CD4-positive, alpha-beta memory T cell (primary cell): ENCODE results near the gene RTP2. TPM values are rescaled to one million over a fixed set of nuclear protein-coding genes. Genes with fewer than 3 reads are reported as not detected.
A peak's percentile ranks its signal among the peaks of the same experiment; 100 is the strongest.

Experiments
- CTCF ChIA-PET: fragments of 350-600 bp; sonication (Branson Sonifier 250); formaldehyde crosslinking; loops from one replicate; lab custom pipeline; 2021; ENCODE audit warnings: inconsistent platforms; ENCODE audit not compliant: partially characterized antibody; lab: Charles Lee
- POLR2A ChIA-PET: fragments of 350-600 bp; sonication (Branson Sonifier 250); formaldehyde crosslinking; loops from one replicate; lab custom pipeline; 2021; ENCODE audit not compliant: partially characterized antibody; lab: Charles Lee
- DNase-seq, 5 donors: peaks; one replicate each; pipeline versions ENCODE4 v3.0.0 to v3.0.0-alpha.2; 2020 to 2022; ENCODE audit warnings: mixed read lengths in 1 of 5
- H3K27ac ChIP-seq: one replicate; pipeline ENCODE4 v1.7.0; 2013; ENCODE audit warnings: low read depth, low read length
- H3K27me3 ChIP-seq: 2 replicates; pipeline ENCODE4 v1.7.0; 2013; ENCODE audit warnings: mild to moderate bottlenecking, low read length, moderate library complexity; ENCODE audit not compliant: insufficient read depth
- H3K36me3 ChIP-seq: 2 replicates; pipeline ENCODE4 v1.7.0; 2013; ENCODE audit warnings: mild to moderate bottlenecking, low read length, moderate library complexity; ENCODE audit not compliant: insufficient read depth
- H3K4me1 ChIP-seq: 2 replicates; pipeline ENCODE4 v1.7.0; 2013; ENCODE audit warnings: mild to moderate bottlenecking, low read length, moderate library complexity; ENCODE audit not compliant: insufficient read depth
- H3K4me3 ChIP-seq, 2 donors: one replicate each; pipeline ENCODE4 v1.7.0; 2013; ENCODE audit warnings: low read length in 2 of 2, mild to moderate bottlenecking in 1 of 2
- H3K9me3 ChIP-seq, 2 donors: one replicate each; pipeline ENCODE4 v1.7.0; 2013; ENCODE audit warnings: low read length in 2 of 2, control low read depth in 1 of 2; ENCODE audit not compliant: control insufficient read depth in 1 of 2
- H3K27ac Mint-ChIP-seq, 7 donors: one replicate each; pipeline ENCODE4 v1.8.0; 2020 to 2021; ENCODE audit warnings: mixed read lengths in 7 of 7, mild to moderate bottlenecking in 6 of 7, inconsistent platforms in 3 of 7, moderate library complexity in 3 of 7
- H3K27me3 Mint-ChIP-seq, 2 donors: one replicate each; pipeline ENCODE4 v1.8.0; 2020 to 2021; ENCODE audit warnings: mixed read lengths in 2 of 2
- H3K36me3 Mint-ChIP-seq, 2 donors: one replicate each; pipeline ENCODE4 v1.8.0; 2020 to 2021; ENCODE audit warnings: mixed read lengths in 2 of 2, inconsistent platforms in 1 of 2, mild to moderate bottlenecking in 1 of 2
- H3K4me1 Mint-ChIP-seq, 4 donors: one replicate each; pipeline ENCODE4 v1.8.0; 2020 to 2021; ENCODE audit warnings: mixed read lengths in 4 of 4, mild to moderate bottlenecking in 1 of 4
- H3K4me3 Mint-ChIP-seq, 8 donors: one replicate each; pipeline ENCODE4 v1.8.0; 2020 to 2021; ENCODE audit warnings: mixed read lengths in 8 of 8, mild to moderate bottlenecking in 7 of 8, moderate library complexity in 6 of 8, inconsistent platforms in 3 of 8
- H3K9me3 Mint-ChIP-seq, 8 donors: one replicate each; pipeline ENCODE4 v1.8.0; 2020 to 2021; ENCODE audit warnings: mixed read lengths in 8 of 8, mild to moderate bottlenecking in 5 of 8, inconsistent platforms in 3 of 8, moderate library complexity in 1 of 8
- intact Hi-C: fragments of 100-400 bp; cut with micrococcal nuclease; formaldehyde crosslinking; loops from one replicate; pipeline ENCODE4 v1.15.1; 2023
- polyA plus RNA-seq, 2 donors: library from polyadenylated mRNA; unstranded; fragments of 300-500 nt; fragmentation: Illumina TruSeq; gene quantifications; one replicate each; pipeline ENCODE4 v1.2.3, GENCODE V29; 2021
- total RNA-seq, 2 experiments: library from RNA; stranded (reverse); gene quantifications; one replicate each; pipeline ENCODE4 v1.2.3, GENCODE V29; 2021

The RTP2 gene
- total and polyA plus RNA-seq, 4 experiments from 2014 or later = not detected

GRCh38 chr3:187746059-187746441 is 43.7 kb upstream of the RTP2 start:
- peak overlapping the region; percentile 95 to 99 (median 96) for H3K4me3 Mint-ChIP-seq
- Histone ChIP-seq H3K36me3 (no peaks in the 10 kb centered on the region), H3K27me3 (no peaks in the 10 kb centered on the region), H3K4me1 (peaks cover 50% of the 10 kb centered on the region), H3K27ac (peak overlapping the region; percentile 82), H3K4me3 (peak overlapping the region; percentile 50 to 71), H3K9me3 (no peaks in the 10 kb centered on the region)
- no peak for DNase-seq
- H3K9me3 Mint-ChIP-seq = no peaks in the 10 kb centered on the region
- H3K27ac Mint-ChIP-seq = peak overlapping the region; percentile 99
- peaks cover 25 to 74% (median 54%) of the 10 kb centered on the region in 4 donors for H3K4me1 Mint-ChIP-seq
- intact Hi-C loops = loop anchor here (5.0 to 10.0 kb wide), 3 partner anchors 211 to 739 kb away; no protein-coding TSS in a partner anchor
- ChIA-PET POLR2A (interaction anchor here (0.8 to 4.5 kb wide), 33 partner anchors 10 to 1398 kb away, joined by 3 to 29 read pairs (median 5); partner anchors contain the start of gene LPP), CTCF (interaction anchor here (1.0 to 8.9 kb wide), 22 partner anchors 10 to 1398 kb away, joined by 3 to 132 read pairs (median 5); no protein-coding TSS in a partner anchor)
- peaks cover 0 to 20% of the 10 kb centered on the region in 2 donors for H3K36me3 Mint-ChIP-seq
- no peaks in the 10 kb centered on the region for H3K27me3 Mint-ChIP-seq

GRCh38 chr3:187745201-187746058 is 43.1 kb upstream of the RTP2 start, which contains the start of gene BCL6:
Gene BCL6, minus strand, starts transcription at chr3:187745468. Its CDS starts 11,775 bp downstream, at chr3:187733693.
- peaks cover 0 to 20% of the 10 kb centered on the region in 2 donors for H3K36me3 Mint-ChIP-seq
- Histone ChIP-seq H3K4me3 (peak within 1 kb of the TSS; percentile 71 to 98), H3K4me1 (peaks cover 53% of the 10 kb centered on the region), H3K27me3 (no peaks in the 10 kb centered on the region), H3K36me3 (no peaks in the 10 kb centered on the region), H3K9me3 (no peaks in the 10 kb centered on the region), H3K27ac (peak within 1 kb of the TSS; percentile 82)
- peak within 1 kb of the TSS; percentile 95 to 99 (median 96) for H3K4me3 Mint-ChIP-seq
- ChIA-PET CTCF (interaction anchor here (0.6 to 8.9 kb wide), 26 partner anchors 10 to 1403 kb away, joined by 3 to 132 read pairs (median 4); no protein-coding TSS in a partner anchor), POLR2A (interaction anchor here (0.5 to 4.5 kb wide), 44 partner anchors 9 to 1579 kb away, joined by 3 to 29 read pairs (median 4); partner anchors contain the start of gene LPP)
- DNase-seq = peak; percentile 92 to 95 (median 94)
- intact Hi-C loops = loop anchor here (1.0 to 10.0 kb wide), 6 partner anchors 32 to 739 kb away; partner anchors contain the start of gene LPP
- no peaks in the 10 kb centered on the region for H3K27me3 Mint-ChIP-seq
- no peaks in the 10 kb centered on the region for H3K9me3 Mint-ChIP-seq
- H3K4me1 Mint-ChIP-seq = peaks cover 24 to 74% (median 52%) of the 10 kb centered on the region in 4 donors
- H3K27ac Mint-ChIP-seq = peak within 1 kb of the TSS; percentile 99

GRCh38 chr3:187744169-187745151 is 42.1 kb upstream of the RTP2 start:
- Histone ChIP-seq H3K36me3 (no peaks in the 10 kb centered on the region), H3K27me3 (no peaks in the 10 kb centered on the region), H3K4me3 (peak overlapping the region; percentile 71 to 98), H3K4me1 (peaks cover 58% of the 10 kb centered on the region), H3K9me3 (no peaks in the 10 kb centered on the region), H3K27ac (peak overlapping the region; percentile 82)
- H3K36me3 Mint-ChIP-seq = peaks cover 0 to 22% of the 10 kb centered on the region in 2 donors
- H3K9me3 Mint-ChIP-seq = peaks cover 0 to 1% (median 0%) of the 10 kb centered on the region in 8 donors
- H3K4me1 Mint-ChIP-seq = peaks cover 29 to 82% (median 54%) of the 10 kb centered on the region in 4 donors
- peak overlapping the region; percentile 97 to 99 (median 99) for H3K27ac Mint-ChIP-seq
- H3K27me3 Mint-ChIP-seq = no peaks in the 10 kb centered on the region
- intact Hi-C loops = loop anchor here (1.0 to 10.0 kb wide), 10 partner anchors 33 to 838 kb away; partner anchors contain the start of gene LPP
- ChIA-PET POLR2A (interaction anchor here (0.5 to 4.5 kb wide), 40 partner anchors 8 to 1580 kb away, joined by 3 to 29 read pairs (median 5); partner anchors contain the start of gene LPP), CTCF (interaction anchor here (0.8 to 8.9 kb wide), 25 partner anchors 35 to 1404 kb away, joined by 3 to 132 read pairs (median 5); no protein-coding TSS in a partner anchor)
- peak overlapping the region; percentile 95 to 99 (median 96) for H3K4me3 Mint-ChIP-seq
- peak; percentile 7 to 63 (median 48) for DNase-seq

- Histone ChIP-seq H3K27me3 (no peaks in the 10 kb centered on the region), H3K36me3 (no peaks in the 10 kb centered on the region), H3K27ac (peak overlapping the region; percentile 82), H3K4me3 (peak overlapping the region; percentile 71 to 98), H3K4me1 (peaks cover 48% of the 10 kb centered on the region), H3K9me3 (no peaks in the 10 kb centered on the region)
- H3K9me3 Mint-ChIP-seq = peaks cover 0 to 1% (median 0%) of the 10 kb centered on the region in 8 donors
- H3K4me3 Mint-ChIP-seq = peak overlapping the region; percentile 95 to 99 (median 96)
- peak; percentile 22 to 66 (median 29) for DNase-seq
- peak overlapping the region; percentile 97 to 99 (median 99) for H3K27ac Mint-ChIP-seq
- ChIA-PET CTCF (interaction anchor here (0.7 to 8.9 kb wide), 23 partner anchors 57 to 1405 kb away, joined by 3 to 132 read pairs (median 4); no protein-coding TSS in a partner anchor), POLR2A (interaction anchor here (0.8 to 4.5 kb wide), 17 partner anchors 56 to 1405 kb away, joined by 3 to 29 read pairs (median 5); no protein-coding TSS in a partner anchor)
- H3K27me3 Mint-ChIP-seq = no peaks in the 10 kb centered on the region
- peaks cover 0 to 30% of the 10 kb centered on the region in 2 donors for H3K36me3 Mint-ChIP-seq
- intact Hi-C loops = loop anchor here (2.0 to 10.0 kb wide), 9 partner anchors 59 to 839 kb away; no protein-coding TSS in a partner anchor
- H3K4me1 Mint-ChIP-seq = peaks cover 30 to 86% (median 47%) of the 10 kb centered on the region in 4 donors
Measured at GRCh38 chr3:187743195-187744141, 41.1 kb upstream of the RTP2 start.

DNA sequence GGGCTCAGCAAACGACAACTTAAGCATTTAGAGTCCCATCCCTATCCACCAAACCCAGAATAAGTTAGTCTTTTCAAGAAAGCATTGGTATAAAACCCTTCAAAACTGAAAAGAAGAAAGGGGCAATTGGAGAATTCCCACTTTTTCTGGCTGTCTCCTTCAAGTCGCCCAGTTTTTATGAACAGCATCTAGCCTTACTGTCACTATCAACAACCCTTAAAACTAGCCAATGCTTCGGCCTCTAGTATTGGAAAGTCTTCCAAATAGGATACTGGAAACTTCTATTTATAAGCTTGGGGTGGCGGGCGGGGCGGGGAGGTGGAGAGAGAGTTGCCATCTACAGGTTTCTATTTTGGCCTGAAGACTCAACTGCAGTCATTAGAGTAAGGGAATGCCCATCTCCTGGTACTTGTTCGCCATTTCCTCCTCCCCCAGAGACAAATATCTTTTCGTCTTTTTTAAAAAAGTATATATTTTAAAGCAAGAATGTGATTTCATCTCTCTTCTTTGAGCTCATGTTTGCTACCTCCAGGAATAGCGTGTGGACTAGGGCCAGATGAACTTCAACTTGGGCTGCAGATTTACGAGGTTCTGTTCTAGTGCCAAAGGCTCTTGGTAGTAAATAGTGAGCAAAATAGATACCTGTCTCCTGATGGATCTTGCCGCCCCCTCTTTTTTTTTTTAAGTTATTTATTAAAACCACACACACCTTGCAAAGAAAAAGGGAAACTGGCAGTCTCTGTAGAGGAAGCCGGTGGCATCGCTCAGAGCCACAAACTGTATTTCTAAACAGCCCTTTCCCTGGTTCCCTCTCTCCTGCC is 40.2 kb upstream of the RTP2 start:
- Mint-ChIP-seq H3K9me3 (peaks cover 0 to 1% (median 0%) of the 10 kb centered on the region in 8 donors), H3K27me3 (no peaks in the 10 kb centered on the region), H3K36me3 (peaks cover 0 to 30% of the 10 kb centered on the region in 2 donors), H3K4me1 (peaks cover 24 to 77% (median 39%) of the 10 kb centered on the region in 4 donors), H3K4me3 (peak overlapping the region; percentile 95 to 99 (median 96)), H3K27ac (peak overlapping the region; percentile 95 to 99 (median 97))
- CTCF ChIA-PET = interaction anchor here (0.6 to 8.9 kb wide), 28 partner anchors 58 to 1431 kb away, joined by 3 to 132 read pairs (median 4); partner anchors contain the start of gene LPP
- Histone ChIP-seq H3K27me3 (no peaks in the 10 kb centered on the region), H3K36me3 (no peaks in the 10 kb centered on the region), H3K27ac (peak overlapping the region; percentile 82), H3K4me3 (peak overlapping the region in 1 of 2 donors; percentile 88), H3K4me1 (peaks cover 41% of the 10 kb centered on the region), H3K9me3 (no peaks in the 10 kb centered on the region)
- POLR2A ChIA-PET = interaction anchor here (0.6 to 4.5 kb wide), 16 partner anchors 231 to 1484 kb away, joined by 3 to 29 read pairs (median 5); no protein-coding TSS in a partner anchor
- DNase-seq = peak; percentile 24 to 48 (median 32)
- intact Hi-C loops = loop anchor here (1.0 to 10.0 kb wide), 13 partner anchors 90 to 1092 kb away; no protein-coding TSS in a partner anchor
